Left colon (tissue), 2 donors: ENCODE results near the gene ABLIM2. TPM values are rescaled to one million over a fixed set of nuclear protein-coding genes. Genes with fewer than 3 reads are reported as not detected.
"Not testable (repeated sequence)": the region's sequence is repeated elsewhere in the genome, so short reads cannot be mapped to it uniquely, and the experiment has no call there.

Experiments used
- ATAC-seq: fragments of 200-7000 bp; cut with Tn5 transposase; one replicate; pipeline ENCODE4 v1.9.1; 2020; ENCODE audit warnings: mild to moderate bottlenecking, moderate library complexity
- DNase-seq, 2 donors: peaks; one replicate each; pipeline ENCODE4 v3.0.0-alpha.2; 2020
- intact Hi-C, 2 donors: fragments of 100-400 bp; cut with DNase I in 1 of 2; cut with micrococcal nuclease in 1 of 2; formaldehyde crosslinking; loops; one replicate each; pipeline versions ENCODE4 v1.11.2 to v1.14.0; 2022; cut with DNase I, micrococcal nuclease
- total RNA-seq, 2 donors: library from RNA; stranded (reverse); fragmentation: NEBNext Ultra II Directional; extraction: Animal tissue kit (Norgen Biotek cat#: 25700); gene quantifications; one replicate each; pipeline ENCODE4 v1.2.1, GENCODE V29; 2021
- donor health status: DM: no; HTN: no; CAD: no.
- donor health status: DM: yes; HTN: yes; CAD: no.

The ABLIM2 gene
- total RNA-seq, 2 donors from 2014 or later, result 18.7 to 24.4 TPM

GRCh38 chr4:8148785-8149435, 9.7 kb downstream of the ABLIM2 start:
- ATAC-seq, result no peak
- DNase-seq, result no peak
- intact Hi-C loops, result no loop called here

DNA sequence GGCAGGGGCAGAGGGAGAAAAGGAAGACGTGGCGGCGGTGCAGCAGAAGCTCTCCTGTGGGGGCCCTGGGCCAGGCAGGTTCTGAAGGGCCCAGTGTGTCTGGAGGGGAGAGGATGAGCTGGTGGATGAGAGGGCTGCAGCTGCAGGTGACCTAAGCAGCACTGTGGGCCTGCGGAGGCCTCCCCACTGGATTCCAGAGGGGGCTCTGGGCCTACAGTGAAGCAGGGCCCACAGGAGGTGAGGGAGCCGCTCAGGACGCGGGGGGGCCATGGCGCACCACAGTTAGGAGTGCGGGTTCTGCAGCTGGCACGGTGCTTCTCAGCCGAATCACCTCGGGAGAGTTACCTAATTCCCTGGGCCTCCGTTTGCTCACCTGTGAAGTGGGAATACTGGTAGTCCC, 10.5 kb downstream of the ABLIM2 start:
- DNase-seq, result no peak
- intact Hi-C loops, result no loop called here
- ATAC-seq, result no peak

- no peak for ATAC-seq
- intact Hi-C loops, result no loop called here
- DNase-seq, result no peak
Measured at GRCh38 chr4:8147231-8147970, 11.2 kb downstream of the ABLIM2 start.

DNA sequence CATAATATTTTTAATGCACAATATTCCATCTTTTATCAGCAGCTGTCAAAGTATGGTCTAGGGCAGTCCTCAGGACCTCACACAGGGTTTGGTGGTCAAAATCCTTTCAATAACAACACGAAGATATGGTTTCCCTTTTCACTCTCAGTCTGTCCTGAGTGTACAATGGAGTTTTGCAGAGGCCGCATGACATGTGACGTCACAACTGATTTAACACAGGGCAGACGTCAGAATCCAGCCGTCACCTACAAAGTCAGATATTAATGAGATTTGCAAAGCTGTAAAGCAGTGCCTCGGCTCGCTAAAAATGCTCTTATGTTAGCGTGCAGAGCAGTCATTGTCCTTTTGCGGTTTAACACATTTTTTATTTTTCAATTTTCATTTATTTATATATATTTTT, 12.5 kb downstream of the ABLIM2 start:
- no peak for ATAC-seq
- intact Hi-C loops, result no loop called here

DNA sequence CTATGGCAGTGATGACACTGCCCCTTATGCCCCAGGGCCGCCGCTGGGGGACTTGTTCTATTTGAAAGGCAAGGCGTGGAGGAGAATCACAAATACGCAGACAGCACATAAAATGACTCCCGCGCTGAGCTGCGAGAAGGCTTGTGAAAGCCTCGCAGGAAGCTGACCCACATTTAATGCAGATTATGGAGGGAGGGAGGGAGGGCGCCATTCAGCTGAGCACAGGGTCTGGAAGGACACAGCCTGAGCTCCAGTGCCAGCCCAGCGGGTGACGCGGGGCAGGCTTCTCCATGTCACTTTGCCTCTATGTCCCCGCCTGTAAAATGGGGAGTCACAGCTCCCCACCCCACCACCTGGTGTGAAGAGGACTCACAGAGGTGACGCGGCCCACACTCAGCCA, 14.3 kb downstream of the ABLIM2 start:
- ATAC-seq, result no peak

More for the DNA sequence above, 12.5 kb downstream of the ABLIM2 start:
- no peak for DNase-seq

GRCh38 chr4:8143392-8144140, 15.0 kb downstream of the ABLIM2 start:
- intact Hi-C loops, result no loop called here
- no peak for ATAC-seq

More for the DNA sequence above, 14.3 kb downstream of the ABLIM2 start:
- DNase-seq, result no peak
- intact Hi-C loops, result no loop called here

GRCh38 chr4:8142556-8142955, 16.1 kb downstream of the ABLIM2 start:
- DNase-seq (no peak), ATAC-seq (no peak)
- intact Hi-C loops, result no loop called here

More at GRCh38 chr4:8143392-8144140, 15.0 kb downstream of the ABLIM2 start:
- DNase-seq, result no peak

DNA sequence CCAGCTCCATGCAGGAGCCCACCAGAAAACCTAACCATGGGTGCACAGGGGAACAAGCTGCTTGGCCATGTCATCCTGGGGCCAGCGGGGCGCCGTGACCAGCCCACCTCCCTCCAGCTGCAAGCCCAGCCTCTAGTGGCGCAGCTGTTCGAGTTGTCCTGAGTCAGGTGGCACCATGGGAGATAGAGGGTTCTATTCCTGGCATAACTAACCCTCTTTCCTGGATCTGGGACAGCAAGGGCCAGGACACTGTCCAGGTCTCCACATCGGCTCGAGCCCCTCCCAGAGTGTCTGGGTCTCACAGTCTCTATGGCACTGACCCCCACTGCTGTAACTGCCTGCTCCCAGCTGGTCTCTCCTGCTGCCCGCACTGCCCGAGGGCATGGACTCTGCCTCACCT, 16.7 kb downstream of the ABLIM2 start:
- ATAC-seq, result no peak
- intact Hi-C loops, result no loop called here
- DNase-seq, result no peak

GRCh38 chr4:8140915-8141314, 17.7 kb downstream of the ABLIM2 start:
- no peak for ATAC-seq
- intact Hi-C loops, result no loop called here
- DNase-seq, result no peak

DNA sequence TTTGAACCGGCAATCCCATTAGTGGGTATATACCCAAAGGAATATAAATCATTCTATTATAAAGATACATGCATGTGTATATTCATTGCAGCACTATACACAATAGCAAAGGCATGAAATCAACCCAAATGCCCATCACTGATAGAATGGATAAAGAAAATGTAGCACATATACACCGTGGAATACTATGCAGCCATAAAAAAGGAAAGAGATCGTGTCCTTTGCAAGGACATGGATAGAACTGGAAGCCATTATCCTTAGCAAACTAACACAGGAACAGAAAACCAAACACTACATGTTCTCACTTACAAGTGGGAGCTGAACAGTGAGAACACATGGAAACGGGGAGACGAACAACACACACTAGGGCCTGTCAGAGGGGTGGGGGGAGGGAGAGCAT, 18.9 kb downstream of the ABLIM2 start:
- ATAC-seq, intact Hi-C loops, DNase-seq: not testable (repeated sequence)

DNA sequence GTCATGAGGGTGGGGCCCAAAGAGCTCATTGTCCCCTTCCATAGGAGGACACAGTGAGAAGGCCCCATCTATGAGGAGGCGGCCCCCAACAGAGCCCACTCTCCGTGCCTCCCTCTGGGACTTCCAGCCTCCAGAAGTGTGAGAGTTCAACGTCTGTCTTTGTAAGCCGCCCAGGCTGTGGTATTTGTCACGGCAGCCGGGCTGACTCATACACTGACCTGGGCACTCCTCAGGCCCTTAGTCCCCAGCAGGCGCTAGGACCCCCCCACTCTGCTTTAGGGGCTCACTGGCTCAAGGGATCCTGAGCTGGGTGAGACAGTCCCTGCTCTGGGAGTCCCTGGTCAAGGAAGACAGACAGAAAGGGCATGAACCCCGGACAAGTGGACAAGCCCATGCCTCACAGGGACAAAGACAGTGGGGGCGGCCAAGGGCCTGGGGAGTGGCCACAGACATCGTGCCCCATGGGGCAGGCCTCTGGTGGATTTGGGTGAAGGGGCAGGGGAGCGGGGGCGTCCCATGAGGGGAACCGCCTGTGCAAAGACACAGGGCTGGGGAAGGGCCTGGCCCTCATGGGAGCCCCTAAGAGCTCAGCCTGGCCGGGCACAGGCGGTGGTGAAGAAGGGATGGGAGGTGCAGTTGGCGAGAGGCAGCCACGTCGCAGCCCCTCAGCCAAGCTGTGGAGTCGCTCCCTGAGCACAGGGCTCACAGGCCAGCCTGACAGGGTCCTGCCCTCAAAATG, 21.5 kb downstream of the ABLIM2 start:
- no peak for DNase-seq
- ATAC-seq, result no peak
- intact Hi-C loops, result no loop called here

DNA sequence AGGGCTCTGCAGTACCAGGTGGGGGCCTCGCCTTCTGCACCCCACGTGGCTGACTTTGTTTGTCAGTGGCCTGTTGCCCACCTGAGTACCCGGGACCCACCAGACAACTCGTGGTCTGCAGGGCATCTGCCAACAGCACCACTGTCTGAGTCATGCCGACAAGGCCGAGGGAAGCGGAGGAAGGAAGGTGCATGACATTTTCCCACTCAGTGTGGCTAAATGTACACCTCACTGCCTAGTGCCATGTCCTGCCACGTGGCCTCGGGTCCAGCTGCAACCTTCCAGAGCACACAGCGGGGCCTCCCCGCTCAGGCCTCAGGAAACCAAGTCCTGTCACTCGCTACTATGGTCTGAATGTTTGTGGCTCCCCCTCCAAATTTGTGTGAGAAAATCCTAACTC, 22.1 kb downstream of the ABLIM2 start:
- intact Hi-C loops, result no loop called here
- DNase-seq (no peak), ATAC-seq (no peak)

DNA sequence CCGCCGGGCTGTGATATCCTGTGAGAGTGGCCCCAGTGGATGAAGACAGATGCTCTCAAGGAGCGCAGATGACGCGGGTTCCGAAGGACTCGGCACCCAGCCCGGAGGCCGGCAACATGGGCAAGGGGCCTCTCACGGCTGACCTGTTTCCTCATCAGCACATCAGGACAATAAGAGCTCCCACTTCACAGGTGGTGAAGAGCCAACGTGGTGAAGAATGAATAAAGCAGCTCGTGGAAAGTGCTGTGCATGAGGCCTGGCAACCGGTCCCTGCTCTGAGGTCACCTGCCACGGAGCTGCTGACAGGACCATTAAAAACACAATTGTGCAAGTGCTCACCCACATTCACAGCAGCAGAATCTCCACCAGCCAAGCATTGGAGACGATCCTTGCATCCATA, 22.9 kb downstream of the ABLIM2 start:
- ATAC-seq (no peak), DNase-seq (no peak)
- intact Hi-C loops, result no loop called here

DNA sequence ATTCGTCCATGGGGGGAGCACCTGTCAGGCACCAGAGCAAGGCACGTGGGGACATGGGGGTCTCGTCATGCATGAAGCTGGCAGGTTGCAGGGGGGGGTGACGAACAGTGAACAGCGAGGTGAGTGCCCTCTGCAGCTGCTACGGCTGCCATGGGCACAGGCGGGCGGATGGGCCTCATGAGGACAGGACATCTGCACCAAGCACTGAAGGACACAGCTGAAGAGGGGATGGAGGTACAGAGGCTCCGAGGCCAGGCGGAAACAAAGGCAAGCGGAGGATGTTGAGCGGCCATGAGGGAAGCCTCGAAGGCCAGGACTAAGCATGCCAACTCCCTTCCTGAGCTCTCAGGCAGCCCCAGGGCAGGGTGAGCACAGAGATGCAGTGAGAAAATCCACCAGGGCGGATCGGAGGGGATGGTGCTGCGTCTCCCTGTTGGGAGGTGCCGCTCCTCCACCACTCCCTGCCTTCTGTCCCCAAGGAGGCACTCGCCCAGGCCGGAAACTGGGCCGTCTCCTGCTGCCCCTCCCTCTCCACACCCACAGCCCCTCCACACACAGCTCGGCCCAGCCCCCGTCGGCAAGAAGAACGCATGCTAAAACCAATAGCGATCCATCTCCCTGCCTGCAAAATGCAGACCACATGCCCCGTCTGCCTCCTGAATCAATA, 24.6 kb downstream of the ABLIM2 start:
- ATAC-seq (no peak), DNase-seq (no peak)
- intact Hi-C loops, result no loop called here

GRCh38 chr4:8132947-8133705, 25.5 kb downstream of the ABLIM2 start:
- ATAC-seq (no peak), DNase-seq (no peak)
- intact Hi-C loops, result no loop called here

GRCh38 chr4:8132400-8132799, 26.2 kb downstream of the ABLIM2 start:
- intact Hi-C loops, result no loop called here
- DNase-seq (no peak), ATAC-seq (no peak)

- no peak for DNase-seq
- intact Hi-C loops, result no loop called here
- no peak for ATAC-seq
Measured at GRCh38 chr4:8131826-8132225, 26.8 kb downstream of the ABLIM2 start.

DNA sequence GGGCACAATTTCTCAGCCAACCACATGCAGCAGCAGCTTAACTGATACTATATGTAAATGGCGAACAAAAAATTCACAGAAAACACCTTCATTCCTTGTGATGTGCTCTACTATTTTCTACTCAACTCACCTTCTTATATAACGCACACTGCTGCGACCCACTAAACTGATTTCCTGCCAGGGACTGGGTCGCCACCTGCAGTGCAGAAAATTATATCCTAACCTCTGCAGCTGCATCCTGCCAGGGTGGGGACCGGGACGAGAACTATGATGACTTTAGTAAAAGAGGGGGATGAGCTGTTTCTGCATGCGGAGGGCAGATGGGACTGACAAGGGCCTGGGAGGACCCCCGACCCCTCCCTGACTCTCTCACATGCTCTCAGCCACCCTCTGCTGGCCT, 27.4 kb downstream of the ABLIM2 start:
- no peak for ATAC-seq
- intact Hi-C loops, result no loop called here
- no peak for DNase-seq
